AG04449 (cell line): Measurements from ENCODE around the gene ERAP2.

Experiments
- CTCF ChIA-PET: fragments of 350-600 bp; formaldehyde crosslinking; extraction: SDS; loops from one replicate; lab custom pipeline; 2021; ENCODE audit warnings: antibody characterized with exemption; lab: Yijun Ruan, JAX
- POLR2A ChIA-PET: fragments of 400-600, 350-600 bp; formaldehyde crosslinking; extraction: SDS; loops from one replicate; lab custom pipeline; 2020; ENCODE audit warnings: antibody characterized with exemption, inconsistent platforms; lab: Yijun Ruan, JAX
- DNase-seq: peaks from one replicate; pipeline ENCODE4 v3.0.0-alpha.2; 2010; ENCODE audit warnings: low read depth, low spot score
- H3K4me3 ChIP-seq: 2 replicates; pipeline ENCODE4 v1.5.1; 2011; ENCODE audit warnings: low read depth, mild to moderate bottlenecking, control low read depth, low read length
- TF ChIP-seq, protein P1 (sequence below): IDR thresholded peaks from one replicate; pipeline ENCODE4 v1.5.1; 2011; ENCODE audit warnings: mild to moderate bottlenecking, moderate library complexity, low read length, control low read depth, inconsistent platforms; ENCODE audit not compliant: insufficient read depth; ENCODE audit errors: missing control alignments

The ERAP2 gene

DNA sequence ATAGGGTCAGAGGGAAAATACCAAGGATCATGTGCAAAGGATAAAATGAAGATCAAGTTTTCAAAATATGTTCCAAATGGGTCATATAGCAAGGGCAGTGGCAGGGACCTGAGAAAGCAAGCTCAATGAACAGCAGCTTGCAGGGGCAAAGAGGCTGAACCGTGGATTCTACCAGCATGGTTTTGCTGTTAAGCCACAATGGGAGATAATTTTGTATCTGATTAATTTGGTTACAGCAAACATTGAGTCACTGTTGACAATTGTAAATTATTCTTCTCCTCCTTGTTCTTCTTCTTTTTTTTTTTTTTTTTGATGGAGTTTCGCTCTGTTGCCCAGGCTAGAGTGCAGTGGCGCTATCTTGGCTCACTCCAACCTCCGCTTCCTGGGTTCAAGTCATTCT is 18.4 kb upstream of the ERAP2 start:
- DNase-seq = no peak
- CTCF ChIA-PET = interaction anchor here (2.1 to 5.1 kb wide), 2 partner anchors 11 to 12 kb away, joined by 10 to 38 read pairs; no protein-coding TSS in a partner anchor

DNA sequence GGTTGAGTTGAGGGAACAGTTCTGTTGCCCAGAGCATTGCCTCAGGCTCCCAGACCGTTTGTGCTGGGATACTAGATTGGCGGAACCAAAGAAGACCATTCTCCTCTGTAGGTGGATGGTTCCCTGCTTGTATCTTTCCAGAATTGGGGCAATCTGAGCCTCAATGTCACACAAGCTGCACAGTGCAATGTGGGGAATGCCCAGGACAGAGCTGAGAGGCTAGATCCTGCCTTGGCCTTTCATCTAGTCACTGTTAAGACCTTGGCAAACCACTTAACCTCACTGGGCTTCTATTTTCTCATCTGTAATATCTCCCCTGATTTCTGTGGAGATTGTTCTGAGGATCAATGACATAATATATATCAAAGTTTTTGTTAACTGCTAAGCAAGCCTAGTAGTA is 16.9 kb upstream of the ERAP2 start:
- H3K4me3 ChIP-seq = no peak overlapping the region
- CTCF ChIA-PET = interaction anchor here (0.7 to 5.1 kb wide), 2 partner anchors 9 to 26 kb away, joined by 3 to 38 read pairs; no protein-coding TSS in a partner anchor
- DNase-seq = no peak
- TF ChIP-seq, protein P1, sequence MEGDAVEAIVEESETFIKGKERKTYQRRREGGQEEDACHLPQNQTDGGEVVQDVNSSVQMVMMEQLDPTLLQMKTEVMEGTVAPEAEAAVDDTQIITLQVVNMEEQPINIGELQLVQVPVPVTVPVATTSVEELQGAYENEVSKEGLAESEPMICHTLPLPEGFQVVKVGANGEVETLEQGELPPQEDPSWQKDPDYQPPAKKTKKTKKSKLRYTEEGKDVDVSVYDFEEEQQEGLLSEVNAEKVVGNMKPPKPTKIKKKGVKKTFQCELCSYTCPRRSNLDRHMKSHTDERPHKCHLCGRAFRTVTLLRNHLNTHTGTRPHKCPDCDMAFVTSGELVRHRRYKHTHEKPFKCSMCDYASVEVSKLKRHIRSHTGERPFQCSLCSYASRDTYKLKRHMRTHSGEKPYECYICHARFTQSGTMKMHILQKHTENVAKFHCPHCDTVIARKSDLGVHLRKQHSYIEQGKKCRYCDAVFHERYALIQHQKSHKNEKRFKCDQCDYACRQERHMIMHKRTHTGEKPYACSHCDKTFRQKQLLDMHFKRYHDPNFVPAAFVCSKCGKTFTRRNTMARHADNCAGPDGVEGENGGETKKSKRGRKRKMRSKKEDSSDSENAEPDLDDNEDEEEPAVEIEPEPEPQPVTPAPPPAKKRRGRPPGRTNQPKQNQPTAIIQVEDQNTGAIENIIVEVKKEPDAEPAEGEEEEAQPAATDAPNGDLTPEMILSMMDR = no peak
- POLR2A ChIA-PET = interaction anchor here (0.5 kb wide), 1 partner anchor 53 kb away, joined by 3 read pairs; no protein-coding TSS in a partner anchor

More for the DNA sequence above, 18.4 kb upstream of the ERAP2 start:
- no peak overlapping the region for H3K4me3 ChIP-seq
- POLR2A ChIA-PET = no interaction called here
- TF ChIP-seq, protein P1 = no peak

DNA sequence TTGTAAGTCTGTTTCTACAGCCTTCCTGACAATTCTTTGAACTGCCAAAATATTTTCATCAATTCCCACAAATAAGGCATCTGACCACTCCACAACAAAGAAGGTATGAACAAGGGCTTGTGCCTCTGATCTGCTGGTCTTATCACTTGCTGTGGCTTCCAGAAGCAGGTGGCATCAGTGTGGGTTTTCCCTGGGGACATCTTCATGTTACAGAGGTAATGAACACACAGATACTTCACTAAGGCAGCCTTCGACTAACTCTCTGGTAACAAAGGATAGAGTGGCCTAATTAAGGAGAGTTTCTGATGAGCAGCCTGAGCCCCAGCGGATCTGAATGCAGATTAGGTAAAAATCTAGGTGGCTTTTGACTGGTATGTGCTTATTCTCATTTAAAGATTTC is 15.2 kb upstream of the ERAP2 start:
- CTCF ChIA-PET = interaction anchor here (5.1 kb wide), 1 partner anchor 8 kb away, joined by 38 read pairs; no protein-coding TSS in a partner anchor
- TF ChIP-seq, protein P1 = no peak
- DNase-seq = no peak
- no peak overlapping the region for H3K4me3 ChIP-seq
- POLR2A ChIA-PET = no interaction called here

DNA sequence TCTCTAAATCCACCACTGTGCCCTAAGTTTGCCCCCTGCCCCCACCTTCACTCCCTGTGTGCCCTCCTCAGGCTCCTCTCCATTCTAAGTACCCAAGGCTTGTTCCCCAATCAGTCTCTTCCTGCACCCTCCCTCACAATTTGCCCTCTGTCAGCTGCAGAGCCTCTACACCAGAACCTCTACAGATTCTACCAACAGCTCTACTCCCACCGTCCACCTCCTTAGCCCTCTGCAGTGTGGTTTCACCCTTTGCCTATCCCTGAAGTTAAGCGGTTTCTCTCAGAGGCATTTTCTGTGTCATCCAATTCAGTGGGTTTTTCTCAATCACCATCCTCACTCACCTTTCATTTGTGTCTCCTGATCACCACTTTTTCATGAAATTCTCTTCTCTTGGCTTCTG is 13.2 kb upstream of the ERAP2 start:
- POLR2A ChIA-PET = no interaction called here
- H3K4me3 ChIP-seq = no peak overlapping the region
- no peak for DNase-seq
- TF ChIP-seq, protein P1 = no peak
- CTCF ChIA-PET = interaction anchor here (1.0 to 11.4 kb wide), 4 partner anchors 9 to 300 kb away, joined by 3 to 194 read pairs (median 3); partner anchors contain the start of gene ERAP2

DNA sequence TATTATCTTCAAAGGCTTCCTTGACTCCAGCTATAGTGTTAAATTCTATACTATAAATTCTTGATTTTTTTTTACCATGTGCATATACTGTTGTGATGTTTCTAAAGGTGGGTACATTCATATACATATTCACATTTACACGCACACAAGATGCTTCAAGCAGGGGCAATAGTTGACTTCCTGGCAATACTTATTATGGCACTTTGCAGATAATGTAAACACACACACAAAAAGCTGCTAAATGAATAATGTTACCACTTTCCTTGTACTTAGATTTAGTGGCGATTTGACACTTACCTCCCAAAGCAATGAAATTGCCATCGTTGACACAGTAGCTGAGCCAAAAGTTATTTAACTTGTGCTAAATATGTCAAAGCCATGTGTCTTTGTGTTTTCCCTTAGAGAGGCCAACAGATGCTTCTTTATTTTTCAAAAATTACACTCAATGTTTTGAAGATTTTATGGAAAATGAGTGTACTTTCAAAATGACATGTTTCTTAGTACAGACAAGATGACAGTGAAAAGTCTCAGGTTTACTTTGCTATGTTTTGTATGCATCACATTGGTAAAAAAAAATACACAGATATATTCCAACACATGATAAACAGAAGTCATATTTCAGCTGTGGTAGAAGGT is 12.2 kb upstream of the ERAP2 start:
- TF ChIP-seq, protein P1 = no peak
- CTCF ChIA-PET = interaction anchor here (1.0 to 11.4 kb wide), 4 partner anchors 8 to 299 kb away, joined by 3 to 194 read pairs (median 3); partner anchors contain the start of gene ERAP2
- POLR2A ChIA-PET = no interaction called here
- DNase-seq = no peak
- no peak overlapping the region for H3K4me3 ChIP-seq

DNA sequence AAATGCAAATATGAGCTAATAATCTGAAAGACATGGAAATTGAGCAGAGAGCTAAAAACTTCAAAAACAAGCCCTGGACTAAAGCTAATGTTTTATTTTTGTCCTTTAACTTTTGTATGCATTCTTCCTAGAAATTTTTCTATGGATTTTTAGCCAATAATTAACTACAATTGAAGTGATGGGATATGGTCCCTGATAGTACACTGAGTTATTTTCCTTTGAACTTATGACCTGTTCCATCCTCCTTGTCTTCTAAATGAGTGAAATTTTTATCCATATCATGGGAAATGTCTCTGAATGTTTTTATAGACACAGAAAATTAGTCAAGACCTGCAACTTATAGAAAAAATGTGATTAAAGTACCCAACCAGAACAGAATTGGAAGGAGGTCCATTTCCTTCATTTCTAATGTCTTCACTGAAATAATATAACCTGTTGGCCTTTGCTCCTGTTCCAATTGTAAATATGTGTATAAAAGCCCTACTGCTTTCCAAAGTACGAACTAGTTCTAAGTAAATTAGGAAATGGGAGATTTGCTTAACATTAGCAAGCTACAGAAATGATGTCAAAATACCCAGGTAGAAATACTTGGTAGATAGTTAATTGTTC is 11.3 kb upstream of the ERAP2 start:
- ChIA-PET CTCF (interaction anchor here (1.2 to 11.4 kb wide), 2 partner anchors 278 to 298 kb away, joined by 3 to 194 read pairs; partner anchors contain the start of gene LIX1), POLR2A (no interaction called here)
- no peak for DNase-seq
- TF ChIP-seq, protein P1 = no peak
- H3K4me3 ChIP-seq = no peak overlapping the region
